Nephron progenitor cell (in vitro differentiated cells): ENCODE results near the gene ACIN1.
"Not testable (repeated sequence)": the region's sequence is repeated elsewhere in the genome, so short reads cannot be mapped to it uniquely, and the experiment has no call there.

Experiments
- DNase-seq: peaks from one replicate; pipeline ENCODE4 v3.0.0; 2021
- H3K27ac Mint-ChIP-seq: 2 replicates; pipeline ENCODE4 v1.8.0; 2021; ENCODE audit warnings: mild to moderate bottlenecking, moderate library complexity, mixed read lengths
- H3K27me3 Mint-ChIP-seq: 2 replicates; pipeline ENCODE4 v1.8.0; 2021; ENCODE audit warnings: mild to moderate bottlenecking, low read depth, mixed read lengths; ENCODE audit not compliant: poor library complexity
- H3K36me3 Mint-ChIP-seq: 2 replicates; pipeline ENCODE4 v1.8.0; 2021; ENCODE audit warnings: low read depth, mixed read lengths
- H3K4me1 Mint-ChIP-seq: 2 replicates; pipeline ENCODE4 v1.8.0; 2021; ENCODE audit warnings: mixed read lengths
- H3K4me3 Mint-ChIP-seq: 2 replicates; pipeline ENCODE4 v1.8.0; 2021; ENCODE audit warnings: mild to moderate bottlenecking, moderate library complexity, mixed read lengths
- H3K9me3 Mint-ChIP-seq: 2 replicates; pipeline ENCODE4 v1.8.0; 2021; ENCODE audit warnings: mild to moderate bottlenecking, moderate library complexity, mixed read lengths
- TF ChIP-seq, protein P1 (sequence below): fragments of 200-600 bp; sonication (generic); IDR thresholded peaks from 2 replicates; pipeline ENCODE4 v1.5.0; 2021; ENCODE audit warnings: antibody characterized with exemption

Gene ACIN1

GRCh38 chr14:23015618-23016017 lies 79.3 kb downstream of the ACIN1 start:
- Mint-ChIP-seq H3K36me3 (peaks cover 6% of the 10 kb centered on the region), H3K27me3 (peaks cover 3% of the 10 kb centered on the region), H3K9me3 (peaks cover 4% of the 10 kb centered on the region), H3K4me3 (peak overlapping the region; percentile 12), H3K4me1 (peaks cover 36% of the 10 kb centered on the region), H3K27ac (peak overlapping the region; percentile 87)
- no peak for DNase-seq
- TF ChIP-seq, protein P1, sequence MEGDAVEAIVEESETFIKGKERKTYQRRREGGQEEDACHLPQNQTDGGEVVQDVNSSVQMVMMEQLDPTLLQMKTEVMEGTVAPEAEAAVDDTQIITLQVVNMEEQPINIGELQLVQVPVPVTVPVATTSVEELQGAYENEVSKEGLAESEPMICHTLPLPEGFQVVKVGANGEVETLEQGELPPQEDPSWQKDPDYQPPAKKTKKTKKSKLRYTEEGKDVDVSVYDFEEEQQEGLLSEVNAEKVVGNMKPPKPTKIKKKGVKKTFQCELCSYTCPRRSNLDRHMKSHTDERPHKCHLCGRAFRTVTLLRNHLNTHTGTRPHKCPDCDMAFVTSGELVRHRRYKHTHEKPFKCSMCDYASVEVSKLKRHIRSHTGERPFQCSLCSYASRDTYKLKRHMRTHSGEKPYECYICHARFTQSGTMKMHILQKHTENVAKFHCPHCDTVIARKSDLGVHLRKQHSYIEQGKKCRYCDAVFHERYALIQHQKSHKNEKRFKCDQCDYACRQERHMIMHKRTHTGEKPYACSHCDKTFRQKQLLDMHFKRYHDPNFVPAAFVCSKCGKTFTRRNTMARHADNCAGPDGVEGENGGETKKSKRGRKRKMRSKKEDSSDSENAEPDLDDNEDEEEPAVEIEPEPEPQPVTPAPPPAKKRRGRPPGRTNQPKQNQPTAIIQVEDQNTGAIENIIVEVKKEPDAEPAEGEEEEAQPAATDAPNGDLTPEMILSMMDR = no peak

- peaks cover 10% of the 10 kb centered on the region for H3K36me3 Mint-ChIP-seq
- not testable (repeated sequence) for H3K27me3 Mint-ChIP-seq, DNase-seq
Measured at GRCh38 chr14:23013749-23014054, 81.2 kb downstream of the ACIN1 start.

DNA sequence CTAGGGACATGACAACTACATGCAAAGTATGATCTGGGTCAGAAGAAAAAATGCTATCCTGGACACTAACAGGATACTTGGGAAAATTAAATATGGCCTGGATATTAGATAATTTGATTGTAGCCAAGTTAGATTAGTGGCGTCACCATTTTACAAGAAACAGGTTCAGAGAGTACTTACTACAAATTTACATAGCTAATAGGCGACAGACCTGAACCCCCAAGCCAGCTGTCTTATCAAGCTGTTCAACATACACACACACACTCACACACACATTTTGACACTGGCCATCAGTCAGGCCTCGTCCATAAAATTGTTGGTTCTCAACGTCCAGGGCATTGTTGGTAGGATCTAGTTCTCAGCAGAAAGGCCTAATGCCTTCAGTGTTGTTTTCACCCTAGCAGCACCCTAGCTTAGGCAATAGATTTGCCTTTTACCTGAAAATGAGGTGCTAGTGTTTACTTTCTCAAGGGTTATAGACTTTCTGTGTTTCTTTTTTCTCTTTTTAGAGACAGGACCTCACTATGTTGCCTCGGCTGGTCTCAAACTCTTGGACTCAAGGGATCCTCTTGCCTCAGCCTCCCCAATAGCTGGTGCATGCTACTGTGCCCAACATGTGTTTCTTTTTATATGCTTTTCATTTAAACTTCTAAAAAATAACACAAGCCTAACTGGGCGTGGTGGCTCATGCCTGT lies 81.7 kb downstream of the ACIN1 start:
- no peak overlapping the region for H3K4me3 Mint-ChIP-seq
- H3K4me1 Mint-ChIP-seq = peaks cover 51% of the 10 kb centered on the region
- peaks cover 13% of the 10 kb centered on the region for H3K36me3 Mint-ChIP-seq
- DNase-seq = no peak
- TF ChIP-seq, protein P1 = no peak
- peaks cover 13% of the 10 kb centered on the region for H3K9me3 Mint-ChIP-seq
- H3K27me3 Mint-ChIP-seq = peaks cover 3% of the 10 kb centered on the region
- H3K27ac Mint-ChIP-seq = peak overlapping the region; percentile 81

More at GRCh38 chr14:23013749-23014054, 81.2 kb downstream of the ACIN1 start:
- H3K4me1 Mint-ChIP-seq = peaks cover 47% of the 10 kb centered on the region
- H3K4me3 Mint-ChIP-seq, H3K27ac Mint-ChIP-seq, H3K9me3 Mint-ChIP-seq: not testable (repeated sequence)

GRCh38 chr14:23009939-23010726 lies 84.8 kb downstream of the ACIN1 start, which contains the start of gene C14orf93:
Gene C14orf93 (minus strand): TSS chr14:23010143. CDS start chr14:22999023, 11,120 bp downstream.
- H3K27me3 Mint-ChIP-seq = no peaks in the 10 kb centered on the region

GRCh38 chr14:23009483-23009938 lies 85.4 kb downstream of the ACIN1 start:
- H3K4me3 Mint-ChIP-seq = peak overlapping the region; percentile 76
- DNase-seq = no peak
- peaks cover 9% of the 10 kb centered on the region for H3K36me3 Mint-ChIP-seq
- TF ChIP-seq, protein P1 = no peak
- H3K4me1 Mint-ChIP-seq = peaks cover 67% of the 10 kb centered on the region
- no peaks in the 10 kb centered on the region for H3K27me3 Mint-ChIP-seq
- no peak overlapping the region for H3K27ac Mint-ChIP-seq
- H3K9me3 Mint-ChIP-seq = peaks cover 17% of the 10 kb centered on the region

More at GRCh38 chr14:23009939-23010726, 84.8 kb downstream of the ACIN1 start, which contains the start of gene C14orf93:
- Mint-ChIP-seq H3K4me3 (peak within 1 kb of the TSS; percentile 76), H3K27ac (peak within 1 kb of the TSS; percentile 34), H3K4me1 (peaks cover 63% of the 10 kb centered on the region), H3K9me3 (peaks cover 17% of the 10 kb centered on the region), H3K36me3 (peaks cover 9% of the 10 kb centered on the region)
- TF ChIP-seq, protein P1 = no peak
- DNase-seq = peak; percentile 74

DNA sequence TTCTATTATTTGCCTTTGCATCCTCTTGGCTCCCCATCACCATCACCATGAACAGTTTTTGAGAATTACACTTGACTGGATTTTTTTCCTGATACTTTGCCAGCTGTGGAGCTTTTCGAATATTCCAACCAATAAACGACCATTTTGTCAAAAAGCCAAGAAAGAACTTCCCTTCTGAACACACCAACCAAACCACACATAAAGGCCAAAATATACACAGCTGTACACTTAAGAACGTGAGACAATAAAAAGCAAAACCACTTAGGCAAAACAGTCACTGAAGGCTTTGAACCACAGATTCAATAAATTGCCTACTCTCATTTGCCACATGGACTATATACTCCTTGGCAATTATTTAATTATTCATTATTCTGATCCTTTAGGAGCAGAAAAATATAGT lies 86.1 kb downstream of the ACIN1 start:
- no peak for DNase-seq
- Mint-ChIP-seq H3K36me3 (peaks cover 9% of the 10 kb centered on the region), H3K4me1 (peaks cover 67% of the 10 kb centered on the region), H3K9me3 (peaks cover 17% of the 10 kb centered on the region), H3K27me3 (no peaks in the 10 kb centered on the region), H3K27ac (peak overlapping the region; percentile 9), H3K4me3 (peak overlapping the region; percentile 2)
- TF ChIP-seq, protein P1 = no peak
